IMR-90 (cell line): ENCODE data around the gene PTPRN2.

Experiments used
- POLR2A ChIP-seq: IDR thresholded peaks from 2 replicates; pipeline ENCODE4 v1.6.1; 2012; ENCODE audit warnings: mild to moderate bottlenecking, low read depth, low read length
- TF ChIP-seq, protein P1 (sequence below): conservative IDR thresholded peaks from 2 replicates; pipeline ENCODE4 v1.5.1; 2012; ENCODE audit warnings: mild to moderate bottlenecking, low read depth, low read length, improper control_type of control experiment

DNA sequence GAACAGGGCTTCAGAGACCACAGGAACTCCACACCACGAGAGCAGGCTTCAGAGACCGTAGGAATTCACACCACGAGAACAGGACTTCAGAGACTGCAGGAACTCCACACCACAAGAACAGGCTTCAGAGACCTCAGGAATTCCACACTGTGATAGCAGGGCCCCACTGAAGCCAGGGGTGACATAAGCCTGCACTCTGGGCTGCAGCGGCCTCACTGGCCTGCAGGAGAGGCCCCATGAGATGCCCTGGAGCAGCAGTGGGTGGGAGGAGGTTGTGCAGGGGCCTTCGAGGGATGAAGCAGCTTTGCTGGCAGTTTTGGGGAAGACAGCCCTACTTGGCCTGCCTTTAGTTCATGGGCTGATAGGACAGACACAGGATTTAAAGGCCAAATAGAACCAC, 614.7 kb downstream of the PTPRN2 start:
- TF ChIP-seq, protein P1, sequence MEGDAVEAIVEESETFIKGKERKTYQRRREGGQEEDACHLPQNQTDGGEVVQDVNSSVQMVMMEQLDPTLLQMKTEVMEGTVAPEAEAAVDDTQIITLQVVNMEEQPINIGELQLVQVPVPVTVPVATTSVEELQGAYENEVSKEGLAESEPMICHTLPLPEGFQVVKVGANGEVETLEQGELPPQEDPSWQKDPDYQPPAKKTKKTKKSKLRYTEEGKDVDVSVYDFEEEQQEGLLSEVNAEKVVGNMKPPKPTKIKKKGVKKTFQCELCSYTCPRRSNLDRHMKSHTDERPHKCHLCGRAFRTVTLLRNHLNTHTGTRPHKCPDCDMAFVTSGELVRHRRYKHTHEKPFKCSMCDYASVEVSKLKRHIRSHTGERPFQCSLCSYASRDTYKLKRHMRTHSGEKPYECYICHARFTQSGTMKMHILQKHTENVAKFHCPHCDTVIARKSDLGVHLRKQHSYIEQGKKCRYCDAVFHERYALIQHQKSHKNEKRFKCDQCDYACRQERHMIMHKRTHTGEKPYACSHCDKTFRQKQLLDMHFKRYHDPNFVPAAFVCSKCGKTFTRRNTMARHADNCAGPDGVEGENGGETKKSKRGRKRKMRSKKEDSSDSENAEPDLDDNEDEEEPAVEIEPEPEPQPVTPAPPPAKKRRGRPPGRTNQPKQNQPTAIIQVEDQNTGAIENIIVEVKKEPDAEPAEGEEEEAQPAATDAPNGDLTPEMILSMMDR = no peak
- TF ChIP-seq POLR2A = no peak
